Choroid plexus epithelial cell (primary cell): ENCODE measurements around the gene IER5L.

Source experiments
- DNase-seq: peaks from one replicate; pipeline ENCODE4 v3.0.0-alpha.2; 2010; ENCODE audit warnings: low read depth
- H3K4me3 ChIP-seq: 2 replicates; pipeline ENCODE4 v1.5.1; 2011; ENCODE audit warnings: low read depth, mild to moderate bottlenecking, control low read depth, low read length, moderate library complexity
- CTCF ChIP-seq: conservative IDR thresholded peaks from 2 replicates; pipeline ENCODE4 v1.5.1; 2011; ENCODE audit warnings: low read depth, mild to moderate bottlenecking, control low read depth, inconsistent platforms, low read length, moderate library complexity

IER5L gene

DNA sequence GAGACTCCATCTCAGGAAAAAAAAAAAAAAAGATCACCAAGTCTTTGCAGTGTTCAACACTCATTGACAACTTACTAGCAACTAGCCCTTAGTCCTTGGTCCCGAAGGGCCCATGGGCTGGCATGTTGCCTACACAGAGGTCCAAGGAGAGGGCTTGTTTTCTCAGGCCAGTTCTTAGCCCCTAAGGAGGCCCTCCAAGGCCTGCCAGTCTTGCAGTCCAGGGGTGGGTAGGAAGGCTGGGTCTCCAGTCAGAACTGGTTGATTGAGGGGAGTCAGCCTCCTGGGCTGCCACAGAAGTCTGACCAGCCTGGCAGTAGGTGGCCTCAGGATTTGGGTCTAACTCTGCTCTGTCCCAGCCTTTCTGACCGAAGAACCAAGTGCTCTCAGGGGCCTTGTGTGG is 32.7 kb downstream of the IER5L start:
- peak; percentile 46 for DNase-seq
- no peak for TF ChIP-seq CTCF
- H3K4me3 ChIP-seq: peak overlapping the region; percentile 8

GRCh38 chr9:129143031-129143927 is 34.8 kb downstream of the IER5L start:
- peak; percentile 96 for TF ChIP-seq CTCF
- peak overlapping the region; percentile 47 for H3K4me3 ChIP-seq
- peak; percentile 95 for DNase-seq

GRCh38 chr9:129142138-129142935 is 35.7 kb downstream of the IER5L start:
- H3K4me3 ChIP-seq: peak overlapping the region; percentile 47
- no peak for DNase-seq
- no peak for TF ChIP-seq CTCF

- TF ChIP-seq CTCF: no peak
- H3K4me3 ChIP-seq: peak overlapping the region; percentile 47
- DNase-seq: peak; percentile 94
Observed at GRCh38 chr9:129141066-129142041, 36.7 kb downstream of the IER5L start.

- peak; percentile 66 for DNase-seq
- TF ChIP-seq CTCF: no peak
- peak overlapping the region; percentile 47 for H3K4me3 ChIP-seq
Observed at GRCh38 chr9:129140397-129141065, 37.5 kb downstream of the IER5L start.

DNA sequence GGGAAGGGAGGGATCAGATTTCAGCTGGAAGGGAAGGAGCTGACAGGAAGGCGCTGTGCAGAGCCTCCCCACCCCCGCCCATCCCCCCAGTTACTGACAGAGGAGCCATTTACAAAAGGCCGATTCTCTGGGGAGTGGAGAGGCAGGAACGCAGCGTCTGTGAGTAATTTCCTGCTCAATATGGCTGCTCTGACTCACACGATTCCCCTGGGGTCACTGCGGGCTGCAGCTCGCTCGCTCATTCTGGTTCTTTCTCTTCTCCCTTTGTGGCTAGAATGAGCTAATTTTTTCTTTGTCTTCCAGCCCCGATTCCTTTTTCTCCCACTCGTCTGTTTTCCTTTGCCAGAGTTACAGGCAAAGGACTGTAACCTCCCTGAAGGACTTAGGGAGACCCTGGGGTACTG is 38.1 kb downstream of the IER5L start:
- no peak for TF ChIP-seq CTCF
- H3K4me3 ChIP-seq: peak overlapping the region; percentile 47
- peak; percentile 100 for DNase-seq
